Esophagus squamous epithelium (tissue), 5 donors: ENCODE results near the gene RBMS3. TPM values are rescaled to one million over a fixed set of nuclear protein-coding genes. Genes with fewer than 3 reads are reported as not detected.
A peak's percentile ranks its signal among the peaks of the same experiment; 100 is the strongest.

Experiments used
- DNase-seq: peaks from one replicate; lab custom pipeline; 2025; lab: John Stamatoyannopoulos, UW
- H3K27ac ChIP-seq, 4 donors: fragments of 200-600 bp; sonication (generic); one replicate each; pipeline ENCODE4 v1.5.1; 2016 to 2019; ENCODE audit warnings: mild to moderate bottlenecking in 1 of 4
- H3K27me3 ChIP-seq, 4 donors: fragments of 200-600 bp; sonication (generic); 1 replicate in 3 of 4; 2 replicates in 1 of 4; pipeline versions ENCODE4 v1.5.1 to v1.6.0; 2017 to 2021; ENCODE audit warnings: antibody characterized with exemption in 1 of 4
- H3K36me3 ChIP-seq, 3 donors: fragments of 200-600 bp; sonication (generic); one replicate each; pipeline ENCODE4 v1.5.1; 2016 to 2019
- H3K4me1 ChIP-seq, 3 donors: fragments of 200-600 bp; sonication (generic); one replicate each; pipeline ENCODE4 v1.5.1; 2017 to 2019
- H3K4me3 ChIP-seq, 4 donors: fragments of 200-600 bp; sonication (generic); 1 replicate in 3 of 4; 2 replicates in 1 of 4; pipeline ENCODE4 v1.5.1; 2016 to 2019; ENCODE audit warnings: mild to moderate bottlenecking in 2 of 4, moderate library complexity in 1 of 4
- H3K9me3 ChIP-seq, 3 donors: fragments of 200-600 bp; sonication (generic); one replicate each; pipeline ENCODE4 v1.5.1; 2016 to 2019
- CTCF ChIP-seq, 6 experiments: fragments of 450-650 bp in 4 of 6; fragments of 200-600 bp in 2 of 6; sonication (generic) in 2 of 6; IDR thresholded peaks; one replicate each; pipeline ENCODE4 v1.5.1; 2016 to 2019; ENCODE audit warnings: antibody characterized with exemption in 6 of 6, mild to moderate bottlenecking in 4 of 6, moderate library complexity in 4 of 6
- POLR2A ChIP-seq, 4 donors: fragments of 450-650 bp; IDR thresholded peaks; one replicate each; pipeline ENCODE4 v1.6.1; 2017; ENCODE audit warnings: antibody characterized with exemption in 4 of 4, mild to moderate bottlenecking in 4 of 4, moderate library complexity in 3 of 4
- WGBS, 2 donors: methylation state at CpG; one replicate each; pipeline ENCODE4 v1.1.5; 2018; 5-methylcytosine and 5-hydroxymethylcytosine counted together
- intact Hi-C: fragments of 100-400 bp; cut with DNase I; formaldehyde crosslinking; loops from one replicate; pipeline ENCODE4 v1.15.0; 2022
- total RNA-seq, 4 donors: library from RNA; depleted of rRNA; stranded (reverse); fragments of >200 nt; gene quantifications; one replicate each; pipeline ENCODE4 v1.1.0, GENCODE V29; 2016
- donor health status: DM: yes; HTN: yes; CAD: no.

The RBMS3 gene
- total RNA-seq, 4 donors from 2014 or later = 0.57 to 35.7 (median 6.1) TPM

GRCh38 chr3:29281094-29281343 is 148 bp downstream of the RBMS3 start:
- Histone ChIP-seq H3K4me1 (peaks cover 0 to 32% (median 0%) of the 10 kb centered on the region in 3 donors), H3K27me3 (no peaks in the 10 kb centered on the region), H3K4me3 (peak overlapping the region; percentile 30 to 76 (median 55)), H3K9me3 (no peaks in the 10 kb centered on the region), H3K27ac (peak overlapping the region; percentile 63 to 91 (median 81)), H3K36me3 (no peaks in the 10 kb centered on the region)
- TF ChIP-seq POLR2A (IDR thresholded peaks at IDR 0.05) (no peak), CTCF (IDR thresholded peaks at IDR 0.05) (no peak)
- DNase-seq = no peak
- WGBS, 2 donors = 0 to 9% methylated on average over 3 of the region's 3 CpGs
- intact Hi-C loops = no loop called here

- intact Hi-C loops = no loop called here
- TF ChIP-seq POLR2A (IDR thresholded peaks at IDR 0.05) (no peak), CTCF (IDR thresholded peaks at IDR 0.05) (no peak)
- DNase-seq = no peak
- 5 to 8% methylated on average over 18 of the region's 18 CpGs for WGBS, 2 donors
- Histone ChIP-seq H3K4me3 (peak overlapping the region; percentile 30 to 76 (median 55)), H3K36me3 (no peaks in the 10 kb centered on the region), H3K27ac (peak overlapping the region; percentile 63 to 91 (median 81)), H3K9me3 (no peaks in the 10 kb centered on the region), H3K27me3 (no peaks in the 10 kb centered on the region), H3K4me1 (peaks cover 0 to 32% (median 0%) of the 10 kb centered on the region in 3 donors)
Measured at GRCh38 chr3:29281344-29282241, 722 bp downstream of the RBMS3 start.

- Histone ChIP-seq H3K4me3 (peak overlapping the region; percentile 30 to 76 (median 55)), H3K27ac (peak overlapping the region; percentile 63 to 91 (median 81)), H3K27me3 (no peaks in the 10 kb centered on the region), H3K36me3 (no peaks in the 10 kb centered on the region), H3K9me3 (no peaks in the 10 kb centered on the region), H3K4me1 (peaks cover 0 to 32% (median 0%) of the 10 kb centered on the region in 3 donors)
- TF ChIP-seq POLR2A (IDR thresholded peaks at IDR 0.05) (no peak), CTCF (IDR thresholded peaks at IDR 0.05) (no peak)
- intact Hi-C loops = no loop called here
- WGBS, 2 donors = 47 to 52% methylated on average over 13 of the region's 13 CpGs
- no peak for DNase-seq
Measured at GRCh38 chr3:29282427-29283230, 1.8 kb downstream of the RBMS3 start.

- intact Hi-C loops = no loop called here
- no peak for DNase-seq
- Histone ChIP-seq H3K36me3 (no peaks in the 10 kb centered on the region), H3K27me3 (no peaks in the 10 kb centered on the region), H3K4me1 (peaks cover 0 to 32% (median 3%) of the 10 kb centered on the region in 3 donors), H3K4me3 (peak overlapping the region; percentile 30 to 76 (median 55)), H3K9me3 (no peaks in the 10 kb centered on the region), H3K27ac (peak overlapping the region in 3 of 4 donors; percentile 76 to 91 (median 86))
- 45 to 64% methylated on average over 4 of the region's 4 CpGs for WGBS, 2 donors
- TF ChIP-seq POLR2A (IDR thresholded peaks at IDR 0.05) = no peak
- no peak for TF ChIP-seq CTCF (IDR thresholded peaks at IDR 0.05)
Measured at GRCh38 chr3:29283231-29284119, 2.6 kb downstream of the RBMS3 start.
